CD14-positive monocyte (primary cell): Measurements from ENCODE around the gene COL19A1. TPM values are rescaled to one million over a fixed set of nuclear protein-coding genes. Genes with fewer than 3 reads are reported as not detected.

ENCODE experiments used
- DNase-seq, 3 donors: peaks; one replicate each; pipeline ENCODE4 v3.0.0-alpha.2; 2011 to 2022
- H2AFZ ChIP-seq: 2 replicates; pipeline ENCODE4 v1.6.0; 2012; ENCODE audit warnings: mild to moderate bottlenecking, low read depth, low read length, inconsistent platforms; ENCODE audit not compliant: insufficient read depth, poor library complexity, severe bottlenecking
- H3K27ac ChIP-seq, 2 donors: 1 replicate in 1 of 2; 2 replicates in 1 of 2; pipeline ENCODE4 v1.5.1; 2012 to 2013; ENCODE audit warnings: low read length in 2 of 2, control low read depth in 1 of 2, inconsistent platforms in 1 of 2, low read depth in 1 of 2, mild to moderate bottlenecking in 1 of 2
- H3K27me3 ChIP-seq, 2 donors: one replicate each; pipeline versions ENCODE4 v1.6.0 to v1.6.1; 2011 to 2013; ENCODE audit warnings: low read length in 2 of 2; ENCODE audit not compliant: control insufficient read depth in 2 of 2, insufficient read depth in 2 of 2
- H3K36me3 ChIP-seq, 2 donors: replicated peaks in 1 of 2; 1 replicate in 1 of 2; 2 replicates in 1 of 2; pipeline versions ENCODE4 v1.5.1 to v1.6.1; 2012 to 2013; ENCODE audit warnings: low read length in 2 of 2, control low read depth in 1 of 2, inconsistent platforms in 1 of 2, mild to moderate bottlenecking in 1 of 2; ENCODE audit not compliant: insufficient read depth in 2 of 2, control insufficient read depth in 1 of 2
- H3K4me1 ChIP-seq, 2 donors: 1 replicate in 1 of 2; 2 replicates in 1 of 2; pipeline versions ENCODE4 v1.5.1 to v1.6.1; 2012 to 2013; ENCODE audit warnings: low read length in 2 of 2, control low read depth in 1 of 2, inconsistent platforms in 1 of 2, mild to moderate bottlenecking in 1 of 2, moderate library complexity in 1 of 2; ENCODE audit not compliant: insufficient read depth in 2 of 2, control insufficient read depth in 1 of 2
- H3K4me2 ChIP-seq: replicated peaks from 2 replicates; pipeline ENCODE3; 2012; ENCODE audit warnings: low read length, moderate library complexity, mild to moderate bottlenecking; ENCODE audit not compliant: poor library complexity, severe bottlenecking; ENCODE audit errors: extremely low read depth
- H3K4me3 ChIP-seq, 3 experiments: fragments of 200-600 bp in 1 of 3; sonication (generic) in 1 of 3; replicated peaks in 1 of 3; 1 replicate in 2 of 3; 2 replicates in 1 of 3; pipeline ENCODE4 v1.5.1; 2011 to 2013; ENCODE audit warnings: low read length in 3 of 3, mild to moderate bottlenecking in 3 of 3, control low read depth in 2 of 3, low read depth in 2 of 3, inconsistent platforms in 1 of 3, moderate library complexity in 1 of 3
- H3K79me2 ChIP-seq: 2 replicates; pipeline ENCODE4 v1.6.0; 2012; ENCODE audit warnings: mild to moderate bottlenecking, control low read depth, inconsistent platforms, low read length, moderate library complexity; ENCODE audit not compliant: insufficient read depth
- H3K9ac ChIP-seq: 2 replicates; pipeline ENCODE4 v1.6.0; 2017; ENCODE audit warnings: low read length, mild to moderate bottlenecking; ENCODE audit not compliant: insufficient read depth, poor library complexity, severe bottlenecking
- H3K9me3 ChIP-seq, 2 donors: replicated peaks in 1 of 2; 1 replicate in 1 of 2; 2 replicates in 1 of 2; pipeline versions ENCODE4 v1.5.1 to v1.6.1; 2012 to 2013; ENCODE audit warnings: low read length in 2 of 2, control low read depth in 1 of 2; ENCODE audit not compliant: control insufficient read depth in 1 of 2, insufficient read depth in 1 of 2
- H4K20me1 ChIP-seq: 2 replicates; pipeline ENCODE4 v1.6.0; 2012; ENCODE audit warnings: mild to moderate bottlenecking, low read length, control low read depth, moderate library complexity; ENCODE audit not compliant: insufficient read depth
- H3K27ac Mint-ChIP-seq, 7 donors: one replicate each; pipeline ENCODE4 v1.8.0; 2020; ENCODE audit warnings: mild to moderate bottlenecking in 7 of 7, mixed read lengths in 7 of 7, moderate library complexity in 6 of 7, inconsistent platforms in 2 of 7
- H3K27me3 Mint-ChIP-seq, 3 donors: one replicate each; pipeline ENCODE4 v1.8.0; 2021 to 2022; ENCODE audit warnings: low read depth in 3 of 3, mild to moderate bottlenecking in 3 of 3, mixed read lengths in 3 of 3, moderate library complexity in 3 of 3, inconsistent platforms in 1 of 3
- H3K36me3 Mint-ChIP-seq, 2 donors: one replicate each; pipeline ENCODE4 v1.8.0; 2020; ENCODE audit warnings: mixed read lengths in 2 of 2, inconsistent platforms in 1 of 2, mild to moderate bottlenecking in 1 of 2
- H3K4me1 Mint-ChIP-seq: one replicate; pipeline ENCODE4 v1.8.0; 2020; ENCODE audit warnings: mild to moderate bottlenecking, mixed read lengths
- H3K4me3 Mint-ChIP-seq, 2 donors: one replicate each; pipeline ENCODE4 v1.8.0; 2020; ENCODE audit warnings: mild to moderate bottlenecking in 2 of 2, mixed read lengths in 2 of 2, moderate library complexity in 1 of 2
- H3K9me3 Mint-ChIP-seq, 7 donors: one replicate each; pipeline ENCODE4 v1.8.0; 2020 to 2022; ENCODE audit warnings: mixed read lengths in 7 of 7, mild to moderate bottlenecking in 6 of 7, moderate library complexity in 6 of 7, inconsistent platforms in 2 of 7
- CTCF ChIP-seq: fragments of 200-600 bp; IDR thresholded peaks from one replicate; pipeline ENCODE4 v1.8.0; 2022; ENCODE audit warnings: antibody characterized with exemption, mild to moderate bottlenecking
- WGBS: methylation state at CpG from one replicate; pipeline ENCODE4 v1.1.5; 2013; ENCODE audit warnings: missing lambda C conversion rate; ENCODE audit not compliant: insufficient coverage; 5-methylcytosine and 5-hydroxymethylcytosine counted together
- intact Hi-C, 2 donors: fragments of 100-400 bp; cut with micrococcal nuclease; formaldehyde crosslinking; loops; one replicate each; pipeline versions ENCODE4 v1.15.0 to v1.15.1; 2023
- polyA plus RNA-seq, 3 donors: library from polyadenylated mRNA; depleted of rRNA in 1 of 3; unstranded in 2 of 3; stranded (reverse) in 1 of 3; fragments of 300-500 nt in 2 of 3; fragments of >200 nt in 1 of 3; fragmentation: Illumina TruSeq in 2 of 3; gene quantifications; 1 replicate in 2 of 3; 2 replicates in 1 of 3; pipeline ENCODE4 v1.2.3, GENCODE V29; 2012 to 2021

COL19A1 gene
- polyA plus RNA-seq, 3 donors = not detected

GRCh38 chr6:70112716-70113115, 246.4 kb downstream of the COL19A1 start:
- Histone ChIP-seq H3K36me3 (no peaks in the 10 kb centered on the region), H3K79me2 (no peaks in the 10 kb centered on the region), H3K4me3 (no peak overlapping the region), H4K20me1 (no peaks in the 10 kb centered on the region), H3K27me3 (no peaks in the 10 kb centered on the region), H3K9me3 (no peaks in the 10 kb centered on the region), H2AFZ (no peak overlapping the region), H3K27ac (no peak overlapping the region), H3K4me1 (no peaks in the 10 kb centered on the region), H3K9ac (no peak overlapping the region), H3K4me2 (no peak overlapping the region)
- 83% methylated on average over 4 of the region's 5 CpGs for WGBS
- H3K9me3 Mint-ChIP-seq = no peaks in the 10 kb centered on the region
- peaks cover 0 to 4% (median 3%) of the 10 kb centered on the region in 3 donors for H3K27me3 Mint-ChIP-seq
- no peaks in the 10 kb centered on the region for H3K4me1 Mint-ChIP-seq
- TF ChIP-seq CTCF = no peak
- intact Hi-C loops = no loop called here
- no peak overlapping the region for H3K27ac Mint-ChIP-seq
- DNase-seq = no peak
- H3K4me3 Mint-ChIP-seq = no peak overlapping the region
- H3K36me3 Mint-ChIP-seq = no peaks in the 10 kb centered on the region

GRCh38 chr6:70113171-70113570, 246.8 kb downstream of the COL19A1 start:
- Histone ChIP-seq H4K20me1 (no peaks in the 10 kb centered on the region), H3K36me3 (no peaks in the 10 kb centered on the region), H3K4me1 (no peaks in the 10 kb centered on the region), H3K27ac (no peak overlapping the region), H3K9ac (no peak overlapping the region), H3K27me3 (no peaks in the 10 kb centered on the region), H3K4me3 (no peak overlapping the region), H3K79me2 (no peaks in the 10 kb centered on the region), H2AFZ (no peak overlapping the region), H3K4me2 (no peak overlapping the region), H3K9me3 (no peaks in the 10 kb centered on the region)
- Mint-ChIP-seq H3K27me3 (peaks cover 0 to 4% (median 3%) of the 10 kb centered on the region in 3 donors), H3K27ac (no peak overlapping the region), H3K4me1 (no peaks in the 10 kb centered on the region), H3K9me3 (no peaks in the 10 kb centered on the region), H3K4me3 (no peak overlapping the region), H3K36me3 (no peaks in the 10 kb centered on the region)
- no peak for DNase-seq
- intact Hi-C loops = no loop called here
- TF ChIP-seq CTCF = no peak
- WGBS = no CpG with 5 or more reads among the region's 1 CpG
